Fibroblast of the aortic adventitia (primary cell): Measurements from ENCODE around the gene PCDHGA10. TPM values are rescaled to one million over a fixed set of nuclear protein-coding genes. Genes with fewer than 3 reads are reported as not detected.

ENCODE experiments used
- DNase-seq: peaks from one replicate; pipeline ENCODE4 v3.0.0-alpha.2; 2010; ENCODE audit warnings: low read depth
- H3K4me3 ChIP-seq: 2 replicates; pipeline ENCODE4 v1.5.1; 2011; ENCODE audit warnings: low read depth, mild to moderate bottlenecking, control low read depth, low read length, moderate library complexity
- total RNA-seq: library from RNA; depleted of rRNA; stranded (reverse); fragments of >200 nt; gene quantifications from 2 replicates; pipeline ENCODE4 v1.2.3, GENCODE V29; 2012; ENCODE audit warnings: low replicate concordance
- TF ChIP-seq, protein P1 (sequence below): IDR thresholded peaks from 2 replicates; pipeline ENCODE4 v1.5.1; 2011; ENCODE audit warnings: mild to moderate bottlenecking, low read length, control low read depth, inconsistent platforms; ENCODE audit not compliant: insufficient read depth

The PCDHGA10 gene
- total RNA-seq, 1 donor, result 22.2 TPM

DNA sequence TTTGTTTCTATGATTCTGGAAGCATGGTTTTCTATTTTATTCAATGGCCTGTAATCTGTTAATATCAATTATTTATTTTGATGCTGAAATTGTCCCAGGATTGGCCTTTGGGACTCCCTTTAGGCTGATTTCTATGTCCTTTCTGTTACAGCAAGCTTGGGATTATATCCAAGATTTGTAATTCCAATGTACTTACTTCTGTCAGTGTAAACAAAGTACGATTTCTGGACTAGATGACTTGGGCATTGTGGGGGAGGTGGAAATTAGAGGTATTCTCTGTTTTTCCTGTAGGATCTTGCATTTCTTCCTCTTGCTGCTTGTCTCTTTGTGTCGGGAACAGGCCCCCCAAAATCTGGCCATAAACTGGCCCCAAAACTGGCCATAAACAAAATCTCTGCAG, 21.2 kb downstream of the PCDHGA10 start:
- no peak overlapping the region for H3K4me3 ChIP-seq
- no peak for DNase-seq
- TF ChIP-seq, protein P1, sequence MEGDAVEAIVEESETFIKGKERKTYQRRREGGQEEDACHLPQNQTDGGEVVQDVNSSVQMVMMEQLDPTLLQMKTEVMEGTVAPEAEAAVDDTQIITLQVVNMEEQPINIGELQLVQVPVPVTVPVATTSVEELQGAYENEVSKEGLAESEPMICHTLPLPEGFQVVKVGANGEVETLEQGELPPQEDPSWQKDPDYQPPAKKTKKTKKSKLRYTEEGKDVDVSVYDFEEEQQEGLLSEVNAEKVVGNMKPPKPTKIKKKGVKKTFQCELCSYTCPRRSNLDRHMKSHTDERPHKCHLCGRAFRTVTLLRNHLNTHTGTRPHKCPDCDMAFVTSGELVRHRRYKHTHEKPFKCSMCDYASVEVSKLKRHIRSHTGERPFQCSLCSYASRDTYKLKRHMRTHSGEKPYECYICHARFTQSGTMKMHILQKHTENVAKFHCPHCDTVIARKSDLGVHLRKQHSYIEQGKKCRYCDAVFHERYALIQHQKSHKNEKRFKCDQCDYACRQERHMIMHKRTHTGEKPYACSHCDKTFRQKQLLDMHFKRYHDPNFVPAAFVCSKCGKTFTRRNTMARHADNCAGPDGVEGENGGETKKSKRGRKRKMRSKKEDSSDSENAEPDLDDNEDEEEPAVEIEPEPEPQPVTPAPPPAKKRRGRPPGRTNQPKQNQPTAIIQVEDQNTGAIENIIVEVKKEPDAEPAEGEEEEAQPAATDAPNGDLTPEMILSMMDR, result no peak

DNA sequence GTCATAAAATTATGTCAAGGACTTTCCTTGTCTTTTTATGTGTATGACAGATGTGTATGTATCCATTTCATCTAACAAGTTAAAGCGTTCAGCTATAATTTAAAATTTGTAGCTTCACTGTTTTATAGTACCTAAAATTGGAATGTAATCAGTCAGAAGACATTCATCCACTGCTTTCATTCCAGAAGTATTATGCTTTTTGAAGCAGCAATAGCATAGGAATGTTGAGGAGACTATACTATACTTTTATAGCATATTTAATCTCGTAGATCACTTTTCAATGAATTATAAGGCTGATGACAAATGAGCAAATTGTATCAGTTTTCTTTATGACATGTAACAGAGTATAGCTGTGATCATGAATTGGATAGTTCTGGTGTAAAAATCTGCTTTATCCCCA, 24.4 kb downstream of the PCDHGA10 start:
- H3K4me3 ChIP-seq, result no peak overlapping the region
- no peak for DNase-seq
- TF ChIP-seq, protein P1, result no peak

DNA sequence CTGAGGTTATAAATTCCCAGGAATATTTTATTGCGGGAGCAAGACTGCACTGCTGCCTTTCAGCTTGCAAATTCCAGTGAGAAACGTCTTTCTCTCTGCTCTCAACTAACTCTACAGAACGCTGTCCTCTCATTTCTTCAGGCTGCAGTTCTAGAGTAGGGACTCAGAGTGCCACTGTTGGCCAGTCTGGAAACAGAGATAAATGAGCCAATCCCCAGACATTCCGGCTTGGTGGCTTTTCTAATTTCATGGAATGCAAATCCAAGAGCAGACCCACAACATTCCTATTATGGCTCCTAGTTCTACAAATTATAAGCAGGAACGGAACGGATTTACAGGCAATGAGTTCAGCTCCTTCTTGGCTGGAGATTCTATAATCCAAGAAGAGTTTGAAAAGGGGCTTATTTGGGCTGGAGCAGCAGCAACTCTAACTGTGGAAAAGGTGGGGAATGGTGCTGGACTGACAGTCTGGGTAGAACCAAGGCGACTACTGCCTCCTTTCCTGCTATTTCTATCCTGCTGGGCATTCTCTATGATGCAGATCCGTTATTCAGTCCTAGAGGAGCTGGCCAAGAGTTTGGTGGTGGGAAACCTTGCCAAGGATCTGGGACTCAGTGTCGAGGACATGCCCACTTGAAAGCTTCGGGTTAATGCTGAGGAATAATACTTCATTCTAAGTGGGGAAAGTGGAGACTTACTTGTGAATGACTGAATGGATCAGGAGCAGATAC, 26.8 kb downstream of the PCDHGA10 start:
- no peak overlapping the region for H3K4me3 ChIP-seq
- no peak for DNase-seq
- TF ChIP-seq, protein P1, result no peak

DNA sequence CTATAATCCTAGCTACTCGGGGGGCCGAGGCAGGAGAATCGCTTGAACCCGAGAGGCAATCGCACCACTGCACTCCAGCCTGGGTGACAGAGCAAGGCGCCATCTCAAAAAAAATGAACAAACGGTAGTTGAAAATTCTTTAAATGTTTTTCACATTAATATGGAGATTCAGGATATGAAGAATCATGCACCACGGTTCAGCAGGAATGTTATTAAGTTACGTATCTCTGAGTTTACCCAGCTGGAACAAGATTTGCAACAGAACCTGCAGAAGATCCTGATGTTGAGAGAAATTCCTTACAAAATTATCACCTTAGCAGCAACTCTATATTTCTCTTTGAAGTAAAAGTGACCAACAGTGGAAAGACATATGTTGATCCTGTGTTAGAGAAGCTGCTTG, 27.6 kb downstream of the PCDHGA10 start:
- no peak for DNase-seq
- H3K4me3 ChIP-seq, result no peak overlapping the region
- TF ChIP-seq, protein P1, result no peak

DNA sequence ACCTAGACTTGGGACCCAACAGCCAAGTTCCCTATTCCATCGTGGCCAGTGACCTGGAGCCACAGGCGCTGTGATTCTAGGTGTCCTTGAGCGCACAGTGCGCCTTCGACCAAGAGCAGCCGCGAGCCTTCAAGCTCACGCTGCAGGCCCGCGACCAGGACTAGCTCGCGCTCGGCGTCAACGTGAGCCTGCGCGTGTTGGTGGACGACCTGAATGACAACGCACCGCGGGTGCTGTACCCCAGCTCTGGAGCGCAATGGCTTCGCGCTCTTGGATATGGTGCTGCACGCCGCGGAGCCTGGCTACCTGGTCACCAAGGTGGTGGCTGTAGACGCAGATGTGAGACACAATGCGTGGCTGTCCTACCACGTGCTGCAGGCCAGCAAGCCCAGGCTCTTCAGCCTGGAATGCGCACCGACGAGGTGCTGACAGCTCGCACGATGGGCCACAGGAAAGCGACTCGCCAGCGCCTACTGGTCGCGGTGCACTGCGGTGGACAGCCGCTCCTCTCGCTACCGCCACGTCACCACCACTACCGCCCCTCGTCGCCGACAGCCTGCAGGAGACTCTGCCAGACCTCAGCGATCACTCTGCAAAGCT, 28.9 kb downstream of the PCDHGA10 start:
- no peak for DNase-seq
- TF ChIP-seq, protein P1, result no peak
- no peak overlapping the region for H3K4me3 ChIP-seq

DNA sequence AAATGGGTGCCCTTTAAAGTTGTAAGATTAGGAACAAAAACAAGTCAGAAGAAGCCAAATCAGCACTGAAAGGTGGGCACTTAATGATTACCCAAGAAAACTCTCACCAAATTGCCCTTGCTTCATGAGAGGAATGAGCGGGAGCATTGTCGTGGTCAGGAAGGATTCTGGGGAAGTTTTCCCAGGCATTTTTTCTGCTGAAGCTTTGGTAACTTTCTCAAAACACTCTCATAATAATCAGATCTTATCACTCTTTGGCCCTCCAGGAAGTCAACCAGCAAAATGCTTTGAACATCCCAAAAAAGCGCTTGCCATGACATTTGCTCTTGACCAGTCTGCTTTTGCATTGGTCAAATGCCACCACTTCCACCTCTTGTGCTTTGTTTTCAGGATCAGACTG, 52.6 kb downstream of the PCDHGA10 start:
- TF ChIP-seq, protein P1, result no peak
- H3K4me3 ChIP-seq, result no peak overlapping the region
- DNase-seq, result peak; percentile 27

Other genes with a start within 250 kb of the PCDHGA10 start
- gene PCDHB7, start 240.3 kb upstream of the PCDHGA10 start, total RNA-seq, result 0.63 and 0.98 TPM in 2 replicates
- 0.16 and 0.27 TPM in 2 replicates for gene PCDHB8, start 235.2 kb upstream of the PCDHGA10 start, total RNA-seq
- gene PCDHB16, start 230.6 kb upstream of the PCDHGA10 start, total RNA-seq, result 0.25 and 0.36 TPM in 2 replicates
- gene PCDHB9, start 225.8 kb upstream of the PCDHGA10 start, total RNA-seq, result 0.41 and 1.2 TPM in 2 replicates
- gene PCDHB10, start 220.6 kb upstream of the PCDHGA10 start, total RNA-seq, result 0.36 and 0.41 TPM in 2 replicates
- gene PCDHB11, start 213.4 kb upstream of the PCDHGA10 start, total RNA-seq, result 0.08 and 0.27 TPM in 2 replicates
- gene PCDHB12, start 204.3 kb upstream of the PCDHGA10 start, total RNA-seq, result 0.18 and 0.25 TPM in 2 replicates
- 0.27 and 0.65 TPM in 2 replicates for gene PCDHB13, start 199.1 kb upstream of the PCDHGA10 start, total RNA-seq
- 0.45 and 0.74 TPM in 2 replicates for gene PCDHB14, start 189.6 kb upstream of the PCDHGA10 start, total RNA-seq
- gene PCDHB15, start 167.6 kb upstream of the PCDHGA10 start, total RNA-seq, result 0.09 TPM in 1 of 2 replicates, not detected in the other
- 0.72 TPM in 1 of 2 replicates, not detected in the other for gene SLC25A2, start 108.9 kb upstream of the PCDHGA10 start, total RNA-seq
- 62.1 and 66.0 TPM in 2 replicates for gene TAF7, start 92.2 kb upstream of the PCDHGA10 start, total RNA-seq
- 0.90 and 1.4 TPM in 2 replicates for gene PCDHGA1, start 82.5 kb upstream of the PCDHGA10 start, total RNA-seq
- gene PCDHGA2, start 74.2 kb upstream of the PCDHGA10 start, total RNA-seq, result 2.5 and 3.9 TPM in 2 replicates
- 1.1 and 4.4 TPM in 2 replicates for gene PCDHGA3, start 69.2 kb upstream of the PCDHGA10 start, total RNA-seq
- 3.1 and 4.2 TPM in 2 replicates for gene PCDHGB1, start 62.9 kb upstream of the PCDHGA10 start, total RNA-seq
- 3.7 and 9.9 TPM in 2 replicates for gene PCDHGA4, start 58.0 kb upstream of the PCDHGA10 start, total RNA-seq
- 1.3 and 5.7 TPM in 2 replicates for gene PCDHGB2, start 53.0 kb upstream of the PCDHGA10 start, total RNA-seq
- 1.7 and 3.5 TPM in 2 replicates for gene PCDHGA5, start 48.8 kb upstream of the PCDHGA10 start, total RNA-seq
- 7.7 and 9.6 TPM in 2 replicates for gene PCDHGB3, start 42.7 kb upstream of the PCDHGA10 start, total RNA-seq
- gene PCDHGA6, start 39.1 kb upstream of the PCDHGA10 start, total RNA-seq, result 3.9 and 7.4 TPM in 2 replicates
- gene PCDHGA7, start 30.2 kb upstream of the PCDHGA10 start, total RNA-seq, result 2.9 and 8.4 TPM in 2 replicates
- 9.0 and 17.4 TPM in 2 replicates for gene PCDHGB4, start 25.3 kb upstream of the PCDHGA10 start, total RNA-seq
- 2.5 and 3.8 TPM in 2 replicates for gene PCDHGA8, start 20.4 kb upstream of the PCDHGA10 start, total RNA-seq
- 8.5 and 19.9 TPM in 2 replicates for gene PCDHGB5, start 15.0 kb upstream of the PCDHGA10 start, total RNA-seq
- gene PCDHGA9, start 10.2 kb upstream of the PCDHGA10 start, total RNA-seq, result 4.1 and 7.3 TPM in 2 replicates
- gene PCDHGB6, start 5.0 kb upstream of the PCDHGA10 start, total RNA-seq, result 3.8 and 5.8 TPM in 2 replicates
- 16.7 and 22.1 TPM in 2 replicates for gene PCDHGB7, start 4.7 kb downstream of the PCDHGA10 start, total RNA-seq
- gene PCDHGA11, start 8.1 kb downstream of the PCDHGA10 start, total RNA-seq, result 7.6 and 17.8 TPM in 2 replicates
- gene PCDHGA12, start 17.5 kb downstream of the PCDHGA10 start, total RNA-seq, result 39.7 and 50.5 TPM in 2 replicates
- gene PCDHGC3, start 63.0 kb downstream of the PCDHGA10 start, total RNA-seq, result 53.7 and 97.7 TPM in 2 replicates
- gene PCDHGC4, start 72.0 kb downstream of the PCDHGA10 start, total RNA-seq, result 2.5 and 5.2 TPM in 2 replicates
- 7.0 and 10.5 TPM in 2 replicates for gene PCDHGC5, start 76.1 kb downstream of the PCDHGA10 start, total RNA-seq
- 16.3 and 22.1 TPM in 2 replicates for gene DIAPH1, start 206.0 kb downstream of the PCDHGA10 start, total RNA-seq
- gene HDAC3, start 223.9 kb downstream of the PCDHGA10 start, total RNA-seq, result 48.4 and 51.4 TPM in 2 replicates
- 2.6 and 6.6 TPM in 2 replicates for gene RELL2, start 224.0 kb downstream of the PCDHGA10 start, total RNA-seq
- 19.9 and 39.8 TPM in 2 replicates for gene FCHSD1, start 238.4 kb downstream of the PCDHGA10 start, total RNA-seq